K562 (cell line): ENCODE measurements around the gene BTN3A1.

Experiments used
- CBX3 ChIP-seq, 2 experiments: IDR thresholded peaks; 1 replicate in 1 of 2; 2 replicates in 1 of 2; pipeline ENCODE4 v1.6.1; 2012; ENCODE audit warnings: inconsistent platforms in 2 of 2, low read length in 2 of 2, borderline replicate concordance in 1 of 2, control low read depth in 1 of 2
- CHD4 ChIP-seq: fragments of 200-600 bp; sonication (generic); IDR thresholded peaks from 3 replicates; pipeline ENCODE4 v1.6.1; 2012; ENCODE audit warnings: low read depth, mild to moderate bottlenecking, mixed read lengths, low read length, inconsistent platforms; ENCODE audit not compliant: insufficient read depth, insufficient replicate concordance, poor library complexity, severe bottlenecking
- EZH2 ChIP-seq: IDR thresholded peaks from 2 replicates; pipeline ENCODE4 v1.6.1; 2012; ENCODE audit warnings: low read depth, mild to moderate bottlenecking, inconsistent platforms, low read length, borderline replicate concordance
- GTF2F1 ChIP-seq: IDR thresholded peaks from 2 replicates; pipeline ENCODE4 v1.6.1; 2011; ENCODE audit warnings: low read depth, low read length, improper control_type of control experiment
- POLR2AphosphoS5 ChIP-seq: IDR thresholded peaks from 2 replicates; pipeline ENCODE4 v1.6.1; 2011; ENCODE audit warnings: mild to moderate bottlenecking, low read depth, low read length, moderate library complexity; ENCODE audit not compliant: control insufficient read depth, insufficient read depth
- SAP30 ChIP-seq: fragments of 200-600 bp; sonication (generic); IDR thresholded peaks from 2 replicates; pipeline ENCODE4 v1.6.1; 2012; ENCODE audit warnings: borderline replicate concordance, low read depth, mild to moderate bottlenecking, moderate library complexity, low read length, control low read depth, inconsistent platforms; ENCODE audit not compliant: insufficient read depth, poor library complexity, severe bottlenecking
- THRA ChIP-seq: fragments of 450-650 bp; IDR thresholded peaks from 2 replicates; pipeline ENCODE4 v1.6.1; 2017; ENCODE audit warnings: mild to moderate bottlenecking, moderate library complexity
- ZNF124 ChIP-seq: sonication (generic); formaldehyde crosslinking; IDR thresholded peaks from 2 replicates; pipeline ENCODE4 v1.8.1; 2022; ENCODE audit warnings: missing genetic modification reagents
- TF ChIP-seq, protein P1 (sequence below), 3 experiments: IDR thresholded peaks in 2 of 3; conservative IDR thresholded peaks in 1 of 3; 2 replicates each; pipeline ENCODE4 v1.5.1; 2011 to 2012; ENCODE audit warnings: low read length in 3 of 3, mild to moderate bottlenecking in 3 of 3, control low read depth in 2 of 3, improper control_type of control experiment in 1 of 3, inconsistent platforms in 1 of 3, low read depth in 1 of 3, mixed read lengths in 1 of 3, moderate library complexity in 1 of 3; ENCODE audit not compliant: insufficient read depth in 2 of 3

DNA sequence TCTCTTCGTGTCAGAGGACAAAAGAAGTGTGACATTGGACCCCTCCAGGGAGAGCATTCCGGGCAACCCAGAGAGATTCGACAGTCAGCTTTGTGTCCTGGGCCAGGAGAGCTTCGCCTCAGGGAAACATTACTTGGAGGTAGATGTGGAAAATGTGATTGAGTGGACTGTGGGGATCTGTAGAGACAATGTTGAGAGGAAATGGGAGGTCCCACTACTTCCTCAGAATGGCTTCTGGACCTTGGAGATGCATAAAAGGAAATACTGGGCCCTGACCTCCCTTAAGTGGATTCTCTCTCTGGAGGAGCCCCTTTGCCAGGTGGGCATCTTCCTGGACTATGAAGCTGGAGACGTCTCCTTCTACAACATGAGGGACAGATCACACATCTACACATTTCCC is 28.7 kb downstream of the BTN3A1 start:
- TF ChIP-seq CHD4: no peak
- no peak for TF ChIP-seq EZH2
- TF ChIP-seq, protein P1, sequence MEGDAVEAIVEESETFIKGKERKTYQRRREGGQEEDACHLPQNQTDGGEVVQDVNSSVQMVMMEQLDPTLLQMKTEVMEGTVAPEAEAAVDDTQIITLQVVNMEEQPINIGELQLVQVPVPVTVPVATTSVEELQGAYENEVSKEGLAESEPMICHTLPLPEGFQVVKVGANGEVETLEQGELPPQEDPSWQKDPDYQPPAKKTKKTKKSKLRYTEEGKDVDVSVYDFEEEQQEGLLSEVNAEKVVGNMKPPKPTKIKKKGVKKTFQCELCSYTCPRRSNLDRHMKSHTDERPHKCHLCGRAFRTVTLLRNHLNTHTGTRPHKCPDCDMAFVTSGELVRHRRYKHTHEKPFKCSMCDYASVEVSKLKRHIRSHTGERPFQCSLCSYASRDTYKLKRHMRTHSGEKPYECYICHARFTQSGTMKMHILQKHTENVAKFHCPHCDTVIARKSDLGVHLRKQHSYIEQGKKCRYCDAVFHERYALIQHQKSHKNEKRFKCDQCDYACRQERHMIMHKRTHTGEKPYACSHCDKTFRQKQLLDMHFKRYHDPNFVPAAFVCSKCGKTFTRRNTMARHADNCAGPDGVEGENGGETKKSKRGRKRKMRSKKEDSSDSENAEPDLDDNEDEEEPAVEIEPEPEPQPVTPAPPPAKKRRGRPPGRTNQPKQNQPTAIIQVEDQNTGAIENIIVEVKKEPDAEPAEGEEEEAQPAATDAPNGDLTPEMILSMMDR (IDR thresholded peaks at IDR 0.05 in 2 of 3, conservative IDR thresholded peaks at IDR 0.05 in 1 of 3; ENCODE audit: insufficient read depth in 2 of 3, low read depth in 1 of 3, low read length in 3 of 3): no peak
- no peak for TF ChIP-seq ZNF124 (CRISPR knock-in tag)
- TF ChIP-seq THRA: no peak
- TF ChIP-seq POLR2AphosphoS5: no peak
- no peak for TF ChIP-seq GTF2F1
- no peak for TF ChIP-seq CBX3 (IDR thresholded peaks at IDR 0.05; ENCODE audit: borderline replicate concordance in 1 of 2, low read length in 2 of 2)
- TF ChIP-seq SAP30: no peak
